HCT116 (cell line): ENCODE data around the gene CLDN9.

Experiments
- CTCF ChIP-seq, 3 experiments: fragments of 200-600 bp in 1 of 3; sonication (generic) in 1 of 3; IDR thresholded peaks in 2 of 3; conservative IDR thresholded peaks in 1 of 3; 2 replicates each; pipeline ENCODE4 v1.5.1; 2012 to 2017; ENCODE audit warnings: low read depth in 2 of 3, low read length in 2 of 3, antibody characterized with exemption in 1 of 3, borderline replicate concordance in 1 of 3, control low read depth in 1 of 3, mild to moderate bottlenecking in 1 of 3, mixed read lengths in 1 of 3, mixed run types in 1 of 3, moderate library complexity in 1 of 3; ENCODE audit not compliant: insufficient read depth in 1 of 3
- MAX ChIP-seq: IDR thresholded peaks from 2 replicates; pipeline ENCODE4 v1.6.1; 2012
- POLR2A ChIP-seq: IDR thresholded peaks from 2 replicates; pipeline ENCODE4 v1.7.0; 2011; ENCODE audit warnings: borderline replicate concordance; ENCODE audit not compliant: insufficient read depth, insufficient read length; ENCODE audit errors: extremely low read depth
- RAD21 ChIP-seq: IDR thresholded peaks from 2 replicates; pipeline ENCODE4 v1.6.1; 2012; ENCODE audit warnings: low read depth, mild to moderate bottlenecking
- REST ChIP-seq: IDR thresholded peaks from 2 replicates; pipeline ENCODE4 v1.6.1; 2012; ENCODE audit warnings: low read depth
- SIN3A ChIP-seq: IDR thresholded peaks from 2 replicates; pipeline ENCODE4 v1.6.1; 2012; ENCODE audit warnings: low read depth
- ZFX ChIP-seq: fragments of 450-650 bp; IDR thresholded peaks from 2 replicates; pipeline ENCODE4 v1.6.1; 2017
- ZNF274 ChIP-seq: fragments of 200-500 bp; sonication (Bioruptor generic); IDR thresholded peaks from 2 replicates; pipeline ENCODE4 v1.6.1; 2014; ENCODE audit warnings: mild to moderate bottlenecking, low read depth, low read length, inconsistent platforms

DNA sequence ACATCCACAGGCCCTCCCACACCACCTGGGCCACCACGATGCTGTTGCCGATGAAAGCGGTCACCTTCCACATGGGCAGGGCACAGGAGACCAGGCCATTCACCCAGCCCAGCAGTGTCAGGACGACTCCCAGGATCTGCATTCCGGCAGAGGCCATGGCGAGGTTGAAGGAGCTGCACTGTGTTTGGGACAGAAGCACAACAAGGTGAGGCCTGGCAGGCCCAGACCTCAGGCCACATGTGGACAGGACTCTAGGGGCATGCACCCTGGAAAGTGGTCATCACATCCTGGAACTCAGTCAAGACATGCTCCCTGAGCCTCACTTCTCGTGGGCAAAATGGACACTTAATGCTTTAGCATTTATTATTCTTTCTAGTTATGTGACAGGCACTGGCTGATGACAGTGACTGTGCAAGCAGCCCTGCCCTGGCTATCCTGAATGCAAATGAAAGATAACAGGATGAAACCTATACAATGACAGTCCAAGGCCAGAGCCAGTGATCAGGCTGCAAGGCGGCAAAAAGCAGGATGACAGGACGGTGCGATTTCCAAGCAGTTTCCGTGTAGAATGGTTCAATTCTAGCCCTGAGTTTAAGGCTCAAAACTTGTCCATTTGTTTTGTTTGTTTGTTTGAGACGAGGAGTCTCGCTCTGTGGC, 3.3 kb downstream of the CLDN9 start:
- TF ChIP-seq CTCF (IDR thresholded peaks at IDR 0.05 in 2 of 3, conservative IDR thresholded peaks at IDR 0.05 in 1 of 3; ENCODE audit: borderline replicate concordance in 1 of 3, insufficient read depth in 1 of 3, low read depth in 2 of 3, low read length in 2 of 3) (no peak), POLR2A (no peak), REST (no peak), ZFX (no peak), ZNF274 (no peak), SIN3A (no peak), RAD21 (no peak), MAX (no peak)
